ENCODE measurements around the gene UBXN6. TPM values are rescaled to one million over a fixed set of nuclear protein-coding genes. Genes with fewer than 3 reads are reported as not detected.

Gene UBXN6
- total RNA-seq, 1 experiment from 2014 or later = 76.5 TPM

DNA sequence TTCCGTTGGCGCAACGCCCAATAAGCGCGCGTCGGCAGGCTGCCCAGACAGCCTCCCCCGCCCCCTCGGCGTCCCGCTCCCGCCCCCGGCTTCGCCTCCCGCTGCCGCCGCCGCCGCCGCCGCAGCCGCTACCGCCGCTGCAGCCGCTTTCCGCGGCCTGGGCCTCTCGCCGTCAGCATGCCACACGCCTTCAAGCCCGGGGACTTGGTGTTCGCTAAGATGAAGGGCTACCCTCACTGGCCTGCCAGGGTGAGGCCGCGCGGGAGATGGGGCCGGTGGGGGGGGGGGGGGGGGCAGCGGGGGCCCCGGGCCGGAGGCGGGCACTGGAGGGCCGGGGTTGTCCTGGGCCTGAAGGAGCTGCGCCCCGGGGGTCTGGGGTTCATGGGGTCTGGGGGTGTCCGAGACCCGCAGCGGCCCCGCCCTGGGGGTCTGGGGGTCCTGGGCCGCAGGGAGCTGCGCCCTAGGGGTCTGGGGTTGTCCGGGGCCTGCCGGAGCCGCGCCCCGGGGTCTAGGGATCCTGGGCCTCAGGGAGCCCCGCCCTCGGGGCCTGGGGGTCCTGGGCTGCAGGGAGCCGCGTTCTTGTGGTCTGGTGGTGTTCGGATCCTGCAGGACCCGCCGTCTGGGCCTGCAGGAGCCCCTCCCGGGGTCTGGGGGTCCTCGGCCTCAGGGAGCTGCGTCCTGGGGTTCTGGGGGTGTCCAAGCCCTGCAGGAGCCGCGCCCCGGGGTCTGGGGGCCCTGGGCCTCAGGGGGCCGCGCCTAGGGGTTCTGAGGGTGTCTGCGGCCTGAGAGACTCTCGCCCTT is 14.8 kb upstream of the UBXN6 start, which contains the start of gene HDGFL2:
Gene HDGFL2 (plus strand): TSS at position 124 of the 801 bp plus-strand sequence. CDS start 54 bp downstream, at position 178.
- peaks cover 27% of the 10 kb centered on the region for H3K79me2 ChIP-seq (ENCODE audit: insufficient read depth, low read length)
- peak; percentile 2; the same call in 1 of the 2 replicates for ATAC-seq

More for the DNA sequence above, 14.8 kb upstream of the UBXN6 start, which contains the start of gene HDGFL2:
- ChIA-PET POLR2A (interaction anchor here (1.0 to 2.3 kb wide), 8 partner anchors 9 to 395 kb away, joined by 3 to 8 read pairs (median 4); partner anchors contain the start of genes CHAF1A, PLIN3 and PLIN5), RAD21 (ENCODE audit: low non-redundant PET in 1 of 2, low total read pairs in 2 of 2, uncharacterized antibody in 2 of 2, unreplicated experiment in 2 of 2) (interaction anchor here in 1 of 2 experiments (1.3 kb wide), 1 partner anchor 97 kb away, joined by 3 read pairs; no protein-coding TSS in a partner anchor), CTCF (interaction anchor here (1.3 to 1.5 kb wide), 3 partner anchors 51 to 130 kb away, joined by 3 to 7 read pairs (median 4); no protein-coding TSS in a partner anchor)
- Histone ChIP-seq H3K9me2 (ENCODE audit: insufficient read depth) (no peaks in the 10 kb centered on the region), H3K4me3 (replicated peaks in 1 of 2; ENCODE audit: low read depth in 1 of 2, low read length in 2 of 2) (peak within 1 kb of the TSS; percentile 91 to 92), H3K9me3 (ENCODE audit: control insufficient read depth in 1 of 2, insufficient read depth in 1 of 2, low read depth in 1 of 2, low read length in 2 of 2) (no peaks in the 10 kb centered on the region), H4K20me1 (ENCODE audit: insufficient read depth) (no peaks in the 10 kb centered on the region), H2AFZ (ENCODE audit: low read depth, low read length, poor library complexity, severe bottlenecking) (peak within 1 kb of the TSS; percentile 95), H3K4me1 (ENCODE audit: control insufficient read depth in 1 of 2, insufficient read depth in 2 of 2, low read length in 2 of 2) (peaks cover 14 to 29% of the 10 kb centered on the region in 2 experiments), H3K36me3 (ENCODE audit: control insufficient read depth in 1 of 2, insufficient read depth in 2 of 2, low read length in 2 of 2) (peaks cover 6 to 10% of the 10 kb centered on the region in 2 experiments; a peak in 3 of 4 replicates), H3K9ac (ENCODE audit: low read length) (peak within 1 kb of the TSS; percentile 92), H3K4me2 (ENCODE audit: low read length) (peak within 1 kb of the TSS; percentile 99), H3K27ac (ENCODE audit: low read depth, low read length) (peak within 1 kb of the TSS; percentile 93), H3K27me3 (ENCODE audit: insufficient read depth, low read length) (no peaks in the 10 kb centered on the region)
- intact Hi-C loops (cut with micrococcal nuclease) = no loop called here
- no peak for DNase-seq (ENCODE audit: low read depth, low spot score)
- TF ChIP-seq, protein P1, sequence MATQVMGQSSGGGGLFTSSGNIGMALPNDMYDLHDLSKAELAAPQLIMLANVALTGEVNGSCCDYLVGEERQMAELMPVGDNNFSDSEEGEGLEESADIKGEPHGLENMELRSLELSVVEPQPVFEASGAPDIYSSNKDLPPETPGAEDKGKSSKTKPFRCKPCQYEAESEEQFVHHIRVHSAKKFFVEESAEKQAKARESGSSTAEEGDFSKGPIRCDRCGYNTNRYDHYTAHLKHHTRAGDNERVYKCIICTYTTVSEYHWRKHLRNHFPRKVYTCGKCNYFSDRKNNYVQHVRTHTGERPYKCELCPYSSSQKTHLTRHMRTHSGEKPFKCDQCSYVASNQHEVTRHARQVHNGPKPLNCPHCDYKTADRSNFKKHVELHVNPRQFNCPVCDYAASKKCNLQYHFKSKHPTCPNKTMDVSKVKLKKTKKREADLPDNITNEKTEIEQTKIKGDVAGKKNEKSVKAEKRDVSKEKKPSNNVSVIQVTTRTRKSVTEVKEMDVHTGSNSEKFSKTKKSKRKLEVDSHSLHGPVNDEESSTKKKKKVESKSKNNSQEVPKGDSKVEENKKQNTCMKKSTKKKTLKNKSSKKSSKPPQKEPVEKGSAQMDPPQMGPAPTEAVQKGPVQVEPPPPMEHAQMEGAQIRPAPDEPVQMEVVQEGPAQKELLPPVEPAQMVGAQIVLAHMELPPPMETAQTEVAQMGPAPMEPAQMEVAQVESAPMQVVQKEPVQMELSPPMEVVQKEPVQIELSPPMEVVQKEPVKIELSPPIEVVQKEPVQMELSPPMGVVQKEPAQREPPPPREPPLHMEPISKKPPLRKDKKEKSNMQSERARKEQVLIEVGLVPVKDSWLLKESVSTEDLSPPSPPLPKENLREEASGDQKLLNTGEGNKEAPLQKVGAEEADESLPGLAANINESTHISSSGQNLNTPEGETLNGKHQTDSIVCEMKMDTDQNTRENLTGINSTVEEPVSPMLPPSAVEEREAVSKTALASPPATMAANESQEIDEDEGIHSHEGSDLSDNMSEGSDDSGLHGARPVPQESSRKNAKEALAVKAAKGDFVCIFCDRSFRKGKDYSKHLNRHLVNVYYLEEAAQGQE (IDR thresholded peaks at IDR 0.05; ENCODE audit: low read depth) = no peak
- TF ChIP-seq FOSL1 (IDR thresholded peaks at IDR 0.05; ENCODE audit: low read depth) (no peak), ZFX (IDR thresholded peaks at IDR 0.05) (peak; percentile 52; the same call in 1 of the 2 replicates)
- no TSS peak for BruUV-seq (replicated peaks)
